Measurements from ENCODE around the gene TNFRSF19. TPM values are rescaled to one million over a fixed set of nuclear protein-coding genes. Genes with fewer than 3 reads are reported as not detected.

The TNFRSF19 gene
- total and polyA plus RNA-seq, 3 experiments from 2014 or later, result not detected

- H3K9me3 Mint-ChIP-seq, result peaks cover 0 to 2% (median 0%) of the 10 kb centered on the region in 5 donors
- Histone ChIP-seq H3K27ac (ENCODE audit: low read depth, low read length) (no peak overlapping the region), H3K36me3 (ENCODE audit: insufficient read depth, low read length) (no peaks in the 10 kb centered on the region), H3K9me3 (ENCODE audit: low read length) (no peaks in the 10 kb centered on the region), H3K27me3 (ENCODE audit: insufficient read depth, low read length, poor library complexity, severe bottlenecking) (no peaks in the 10 kb centered on the region), H3K4me1 (ENCODE audit: insufficient read depth, low read length) (no peaks in the 10 kb centered on the region), H3K4me3 (ENCODE audit: low read length) (no peak overlapping the region)
- H3K27me3 Mint-ChIP-seq, result peaks cover 11 to 37% of the 10 kb centered on the region in 2 donors
- DNase-seq, result peak in 1 of 5 donors; percentile 4
- ChIA-PET CTCF (interaction anchor here (1.4 kb wide), 1 partner anchor 51 kb away, joined by 3 read pairs; no protein-coding TSS in a partner anchor), POLR2A (no interaction called here)
- peak overlapping the region in 5 of 7 donors; percentile 21 to 84 (median 33) for H3K4me3 Mint-ChIP-seq
- H3K4me1 Mint-ChIP-seq, result peaks cover 16 to 28% (median 25%) of the 10 kb centered on the region in 3 donors
- no peaks in the 10 kb centered on the region for H3K36me3 Mint-ChIP-seq
- peak overlapping the region in 3 of 8 donors; percentile 4 to 95 (median 22) for H3K27ac Mint-ChIP-seq
These were observed 82.9 kb downstream of the TNFRSF19 start for GRCh38 chr13:23652909-23653726.

DNA sequence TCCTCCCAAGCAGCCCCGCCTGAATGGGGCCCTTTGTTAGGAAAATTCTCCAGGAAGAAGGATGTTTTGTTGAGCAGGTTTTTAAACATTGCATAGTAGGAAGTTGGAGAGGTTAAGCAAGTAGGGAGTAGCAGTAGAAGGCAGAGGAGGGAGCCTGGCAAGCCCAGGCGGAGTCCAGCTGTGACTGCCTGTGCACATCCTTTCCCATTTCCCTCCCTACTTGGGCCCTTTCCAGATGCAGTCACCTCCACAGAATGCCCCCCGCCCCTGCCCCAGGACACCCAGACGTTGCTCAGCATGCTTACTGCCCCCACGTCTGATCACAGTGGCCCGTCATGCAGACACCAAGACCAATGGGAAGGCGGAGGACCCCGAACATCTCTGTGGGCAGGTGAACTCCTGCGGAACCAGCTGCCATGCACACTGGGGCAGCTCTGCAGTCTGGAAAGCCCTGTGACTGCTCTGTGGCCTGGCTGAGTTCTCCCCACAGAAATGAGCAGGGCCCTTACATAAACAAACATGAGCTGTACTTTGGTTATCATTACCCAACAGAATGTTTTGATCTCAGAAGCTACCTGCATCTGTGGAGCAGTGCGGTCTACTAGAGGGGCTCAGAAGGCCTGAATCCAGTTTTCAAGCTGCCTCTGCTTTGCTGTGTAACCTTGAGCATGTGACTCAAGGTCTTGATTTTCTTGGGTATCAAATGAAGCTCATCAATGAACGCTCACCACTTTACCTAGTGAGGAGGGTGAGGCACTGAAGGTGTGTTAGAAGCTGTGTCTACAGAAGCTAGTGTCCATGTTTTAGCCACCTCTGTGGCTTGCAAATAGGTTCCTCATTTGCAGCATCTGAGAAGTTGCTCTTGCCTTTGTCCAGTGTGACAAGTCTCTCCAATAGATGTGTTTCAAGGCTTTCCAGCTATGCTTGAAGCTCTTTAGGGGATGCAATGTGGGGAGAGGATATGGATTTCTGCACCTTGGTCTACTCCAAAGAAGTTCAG is 84.2 kb downstream of the TNFRSF19 start:
- H3K4me3 ChIP-seq (ENCODE audit: low read length), result no peak overlapping the region
- H3K4me3 Mint-ChIP-seq, result no peak overlapping the region
- H3K9me3 ChIP-seq (ENCODE audit: low read length), result no peaks in the 10 kb centered on the region
- ChIA-PET CTCF (interaction anchor here (1.4 kb wide), 1 partner anchor 50 kb away, joined by 3 read pairs; no protein-coding TSS in a partner anchor), POLR2A (no interaction called here)
- no peaks in the 10 kb centered on the region for H3K27me3 ChIP-seq (ENCODE audit: insufficient read depth, low read length, poor library complexity, severe bottlenecking)
- H3K4me1 Mint-ChIP-seq, result peaks cover 16 to 28% (median 25%) of the 10 kb centered on the region in 3 donors
- no peak overlapping the region for H3K27ac ChIP-seq (ENCODE audit: low read depth, low read length)
- no peak overlapping the region for H3K27ac Mint-ChIP-seq
- H3K4me1 ChIP-seq (ENCODE audit: insufficient read depth, low read length), result no peaks in the 10 kb centered on the region
- no peak for DNase-seq
- peaks cover 9 to 24% of the 10 kb centered on the region in 2 donors for H3K27me3 Mint-ChIP-seq
- no peaks in the 10 kb centered on the region for H3K36me3 ChIP-seq (ENCODE audit: insufficient read depth, low read length)
- peaks cover 0 to under 1% (median 0%) of the 10 kb centered on the region in 5 donors for H3K9me3 Mint-ChIP-seq
- no peaks in the 10 kb centered on the region for H3K36me3 Mint-ChIP-seq

DNA sequence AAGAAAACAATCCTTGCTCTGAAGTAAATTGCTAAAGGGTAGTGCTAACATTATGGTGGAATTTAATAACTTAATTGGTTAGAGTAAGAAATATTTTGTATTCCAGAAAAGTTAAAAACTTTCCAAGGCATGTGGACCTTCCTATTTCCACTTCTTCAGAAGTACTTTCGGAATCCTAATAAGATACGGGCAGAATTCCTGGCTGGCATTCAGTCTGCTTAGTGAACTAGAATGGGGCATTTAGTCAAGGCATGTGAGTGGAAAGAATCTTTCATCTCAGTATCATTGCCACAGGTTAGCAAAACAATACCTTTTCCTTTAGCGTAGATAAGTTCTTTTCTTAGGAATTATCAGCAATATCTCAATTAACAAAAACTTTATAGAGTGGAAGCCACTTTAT is 85.1 kb downstream of the TNFRSF19 start:
- Histone ChIP-seq H3K27me3 (ENCODE audit: insufficient read depth, low read length, poor library complexity, severe bottlenecking) (no peaks in the 10 kb centered on the region), H3K4me1 (ENCODE audit: insufficient read depth, low read length) (no peaks in the 10 kb centered on the region), H3K9me3 (ENCODE audit: low read length) (no peaks in the 10 kb centered on the region), H3K4me3 (ENCODE audit: low read length) (no peak overlapping the region), H3K27ac (ENCODE audit: low read depth, low read length) (no peak overlapping the region), H3K36me3 (ENCODE audit: insufficient read depth, low read length) (no peaks in the 10 kb centered on the region)
- Mint-ChIP-seq H3K27me3 (peaks cover 1 to 19% of the 10 kb centered on the region in 2 donors), H3K4me3 (no peak overlapping the region), H3K4me1 (peaks cover 16 to 28% (median 25%) of the 10 kb centered on the region in 3 donors), H3K36me3 (no peaks in the 10 kb centered on the region), H3K9me3 (no peaks in the 10 kb centered on the region), H3K27ac (no peak overlapping the region)
- CTCF ChIA-PET, result no interaction called here
- no peak for DNase-seq
- POLR2A ChIA-PET, result no interaction called here

GRCh38 chr13:23656637-23657371 is 86.6 kb downstream of the TNFRSF19 start:
- Histone ChIP-seq H3K27ac (ENCODE audit: low read depth, low read length) (no peak overlapping the region), H3K4me1 (ENCODE audit: insufficient read depth, low read length) (no peaks in the 10 kb centered on the region), H3K9me3 (ENCODE audit: low read length) (no peaks in the 10 kb centered on the region), H3K27me3 (ENCODE audit: insufficient read depth, low read length, poor library complexity, severe bottlenecking) (no peaks in the 10 kb centered on the region), H3K36me3 (ENCODE audit: insufficient read depth, low read length) (no peaks in the 10 kb centered on the region), H3K4me3 (ENCODE audit: low read length) (no peak overlapping the region)
- Mint-ChIP-seq H3K9me3 (no peaks in the 10 kb centered on the region), H3K27ac (no peak overlapping the region), H3K36me3 (no peaks in the 10 kb centered on the region), H3K27me3 (peaks cover 0 to 11% of the 10 kb centered on the region in 2 donors), H3K4me1 (peaks cover 11 to 24% (median 19%) of the 10 kb centered on the region in 3 donors), H3K4me3 (no peak overlapping the region)
- POLR2A ChIA-PET, result no interaction called here
- CTCF ChIA-PET, result no interaction called here
- DNase-seq, result no peak

- Mint-ChIP-seq H3K4me3 (no peak overlapping the region), H3K36me3 (peaks cover 0 to 4% (median 0%) of the 10 kb centered on the region in 3 donors), H3K4me1 (peaks cover 0 to 2% (median 0%) of the 10 kb centered on the region in 3 donors), H3K27me3 (peaks cover 2 to 9% of the 10 kb centered on the region in 2 donors), H3K27ac (no peak overlapping the region), H3K9me3 (no peaks in the 10 kb centered on the region)
- Histone ChIP-seq H3K36me3 (ENCODE audit: insufficient read depth, low read length) (no peaks in the 10 kb centered on the region), H3K9me3 (ENCODE audit: low read length) (no peaks in the 10 kb centered on the region), H3K4me1 (ENCODE audit: insufficient read depth, low read length) (no peaks in the 10 kb centered on the region), H3K4me3 (ENCODE audit: low read length) (no peak overlapping the region), H3K27me3 (ENCODE audit: insufficient read depth, low read length, poor library complexity, severe bottlenecking) (no peaks in the 10 kb centered on the region), H3K27ac (ENCODE audit: low read depth, low read length) (no peak overlapping the region)
- CTCF ChIA-PET, result no interaction called here
- POLR2A ChIA-PET, result no interaction called here
- no peak for DNase-seq
These were observed 88.8 kb downstream of the TNFRSF19 start for GRCh38 chr13:23658929-23659541.

- Mint-ChIP-seq H3K4me3 (no peak overlapping the region), H3K27me3 (peaks cover 4 to 14% of the 10 kb centered on the region in 2 donors), H3K27ac (no peak overlapping the region), H3K9me3 (no peaks in the 10 kb centered on the region), H3K36me3 (peaks cover 0 to 4% (median 0%) of the 10 kb centered on the region in 3 donors), H3K4me1 (no peaks in the 10 kb centered on the region)
- Histone ChIP-seq H3K27me3 (ENCODE audit: insufficient read depth, low read length, poor library complexity, severe bottlenecking) (no peaks in the 10 kb centered on the region), H3K9me3 (ENCODE audit: low read length) (no peaks in the 10 kb centered on the region), H3K36me3 (ENCODE audit: insufficient read depth, low read length) (no peaks in the 10 kb centered on the region), H3K27ac (ENCODE audit: low read depth, low read length) (no peak overlapping the region), H3K4me3 (ENCODE audit: low read length) (no peak overlapping the region), H3K4me1 (ENCODE audit: insufficient read depth, low read length) (no peaks in the 10 kb centered on the region)
- ChIA-PET POLR2A (no interaction called here), CTCF (no interaction called here)
- DNase-seq, result no peak
These were observed 90.0 kb downstream of the TNFRSF19 start for GRCh38 chr13:23660249-23660648.

DNA sequence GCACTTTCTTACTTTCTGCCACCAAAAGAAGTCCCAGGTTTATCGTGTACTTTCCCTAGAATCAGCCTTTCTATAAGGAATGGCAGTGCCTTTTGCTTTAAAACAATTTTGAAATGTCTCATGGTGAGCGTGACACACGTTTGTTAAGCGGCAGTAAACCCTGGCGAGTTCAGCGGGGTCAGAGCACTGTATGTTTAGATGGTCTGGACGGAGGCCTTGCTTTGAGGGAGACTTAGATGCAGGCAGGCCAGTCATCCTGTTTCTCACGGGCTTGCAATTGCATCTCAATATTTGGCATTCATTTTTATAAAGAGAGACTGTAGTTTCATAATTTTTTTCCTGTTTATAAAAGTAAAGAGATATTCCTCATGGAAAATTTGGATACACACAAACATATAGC is 96.4 kb downstream of the TNFRSF19 start:
- no peaks in the 10 kb centered on the region for H3K4me1 Mint-ChIP-seq
- H3K9me3 ChIP-seq (ENCODE audit: low read length), result no peaks in the 10 kb centered on the region
- POLR2A ChIA-PET, result no interaction called here
- DNase-seq, result no peak
- CTCF ChIA-PET, result no interaction called here
- H3K4me3 Mint-ChIP-seq, result no peak overlapping the region
- H3K27ac Mint-ChIP-seq, result no peak overlapping the region
- no peaks in the 10 kb centered on the region for H3K4me1 ChIP-seq (ENCODE audit: insufficient read depth, low read length)
- H3K9me3 Mint-ChIP-seq, result no peaks in the 10 kb centered on the region
- H3K27me3 Mint-ChIP-seq, result peaks cover 7 to 40% of the 10 kb centered on the region in 2 donors
- H3K36me3 ChIP-seq (ENCODE audit: insufficient read depth, low read length), result no peaks in the 10 kb centered on the region
- H3K27ac ChIP-seq (ENCODE audit: low read depth, low read length), result no peak overlapping the region
- H3K27me3 ChIP-seq (ENCODE audit: insufficient read depth, low read length, poor library complexity, severe bottlenecking), result no peaks in the 10 kb centered on the region
- peaks cover 0 to 4% (median 0%) of the 10 kb centered on the region in 3 donors for H3K36me3 Mint-ChIP-seq
- no peak overlapping the region for H3K4me3 ChIP-seq (ENCODE audit: low read length)

Measured in CD8-positive, alpha-beta memory T cell (primary cell).